G401 (cell line): ENCODE results near the gene MAPRE2. TPM values are rescaled to one million over a fixed set of nuclear protein-coding genes. Genes with fewer than 3 reads are reported as not detected.
A peak's percentile ranks its signal among the peaks of the same experiment; 100 is the strongest.
"Not testable (repeated sequence)": the region's sequence is repeated elsewhere in the genome, so short reads cannot be mapped to it uniquely, and the experiment has no call there.

Experiments
- DNase-seq: peaks from one replicate; pipeline ENCODE4 v3.0.0-alpha.2; 2015; ENCODE audit warnings: low spot score
- in situ Hi-C: cut with HindIII; loops from 2 replicates; pipeline ENCODE4 v1.10.0; 2016; ENCODE audit warnings: low sequenced_read_pairs, mixed read lengths
- total RNA-seq: library from RNA; depleted of rRNA; stranded (reverse); fragments of >200 nt; shearing (Covaris generic); gene quantifications from 2 replicates; pipeline ENCODE4 v1.2.3, GENCODE V29; 2014

MAPRE2 gene
- total RNA-seq, 1 experiment from 2014 or later, result 30.3 TPM

- DNase-seq, result no peak
- in situ Hi-C loops, result no loop called here
Observed at GRCh38 chr18:35085450-35086380, 44.5 kb downstream of the MAPRE2 start.

GRCh38 chr18:35086704-35087103 lies 45.5 kb downstream of the MAPRE2 start:
- no peak for DNase-seq
- in situ Hi-C loops, result no loop called here

GRCh38 chr18:35087726-35088125 lies 46.5 kb downstream of the MAPRE2 start:
- in situ Hi-C loops, result no loop called here
- DNase-seq, result peak; percentile 66

GRCh38 chr18:35088921-35089320 lies 47.7 kb downstream of the MAPRE2 start:
- in situ Hi-C loops, result no loop called here
- no peak for DNase-seq

- in situ Hi-C loops, result no loop called here
- no peak for DNase-seq
Observed at GRCh38 chr18:35089382-35089781, 48.2 kb downstream of the MAPRE2 start.

- in situ Hi-C loops, result no loop called here
- no peak for DNase-seq
Observed at GRCh38 chr18:35089891-35090550, 48.8 kb downstream of the MAPRE2 start.

- in situ Hi-C loops, result no loop called here
- no peak for DNase-seq
Observed at GRCh38 chr18:35091841-35092240, 50.6 kb downstream of the MAPRE2 start.

- in situ Hi-C loops, result no loop called here
- DNase-seq, result no peak
Observed at GRCh38 chr18:35095983-35096676, 54.9 kb downstream of the MAPRE2 start.

- in situ Hi-C loops, result no loop called here
- no peak for DNase-seq
Observed at GRCh38 chr18:35096677-35097011, 55.4 kb downstream of the MAPRE2 start.

GRCh38 chr18:35097195-35097594 lies 56.0 kb downstream of the MAPRE2 start:
- in situ Hi-C loops, result no loop called here
- DNase-seq, result no peak

- DNase-seq, result no peak
- in situ Hi-C loops, result no loop called here
Observed at GRCh38 chr18:35097763-35098162, 56.5 kb downstream of the MAPRE2 start.

- no peak for DNase-seq
- in situ Hi-C loops, result no loop called here
Observed at GRCh38 chr18:35099911-35100310, 58.7 kb downstream of the MAPRE2 start.

- DNase-seq, result no peak
- in situ Hi-C loops, result no loop called here
Observed at GRCh38 chr18:35104391-35105051, 63.3 kb downstream of the MAPRE2 start.

- in situ Hi-C loops, result no loop called here
Observed at GRCh38 chr18:35106013-35106844, 65.0 kb downstream of the MAPRE2 start.

GRCh38 chr18:35106845-35107148 lies 65.6 kb downstream of the MAPRE2 start:
- in situ Hi-C loops, result no loop called here
- DNase-seq, result no peak

More at GRCh38 chr18:35106013-35106844, 65.0 kb downstream of the MAPRE2 start:
- no peak for DNase-seq

GRCh38 chr18:35107216-35107615 lies 66.0 kb downstream of the MAPRE2 start:
- DNase-seq, result no peak
- in situ Hi-C loops, result no loop called here

GRCh38 chr18:35108088-35108487 lies 66.9 kb downstream of the MAPRE2 start:
- DNase-seq, in situ Hi-C loops: not testable (repeated sequence)

GRCh38 chr18:35110059-35110458 lies 68.8 kb downstream of the MAPRE2 start:
- in situ Hi-C loops, result no loop called here
- no peak for DNase-seq
